SU-DHL-6 (cell line): ENCODE data around the gene UBASH3B.

ENCODE experiments used
- H2AFZ ChIP-seq: fragments of 200-600 bp; sonication (generic); 2 replicates; pipeline ENCODE4 v1.6.1; 2014; ENCODE audit warnings: low read depth, mild to moderate bottlenecking, moderate library complexity, mixed read lengths, antibody characterized with exemption, low read length; ENCODE audit not compliant: severe bottlenecking
- H3F3A ChIP-seq: fragments of 200-600 bp; shearing (Covaris generic); 2 replicates; pipeline ENCODE4 v1.6.0; 2016; ENCODE audit warnings: antibody characterized with exemption, mild to moderate bottlenecking; ENCODE audit not compliant: insufficient read depth
- H3K27ac ChIP-seq: fragments of 200-600 bp; sonication (generic); 2 replicates; pipeline ENCODE4 v1.5.1; 2016; ENCODE audit warnings: low read depth, mild to moderate bottlenecking, low read length, moderate library complexity, mixed read lengths
- H3K27me3 ChIP-seq: fragments of 200-600 bp; sonication (generic), shearing (Covaris generic); 2 replicates; pipeline ENCODE4 v1.6.0; 2014; ENCODE audit warnings: mild to moderate bottlenecking, low read length
- H3K36me3 ChIP-seq: fragments of 200-600 bp; sonication (generic); 2 replicates; pipeline ENCODE4 v1.6.1; 2014; ENCODE audit warnings: mild to moderate bottlenecking, low read length, mixed read lengths
- H3K4me2 ChIP-seq: fragments of 300-600, 200-600 bp; shearing (Covaris generic), sonication (generic); 2 replicates; pipeline ENCODE4 v1.6.0; 2014; ENCODE audit warnings: low read length, low read depth, mild to moderate bottlenecking; ENCODE audit not compliant: poor library complexity, severe bottlenecking
- H3K4me3 ChIP-seq: fragments of 200-600 bp; sonication (generic); 2 replicates; pipeline ENCODE4 v1.5.1; 2014; ENCODE audit warnings: antibody characterized with exemption, low read length, mild to moderate bottlenecking, mixed read lengths; ENCODE audit not compliant: insufficient read depth, poor library complexity, severe bottlenecking
- H3K79me2 ChIP-seq: fragments of 200-600 bp; sonication (generic); 2 replicates; pipeline ENCODE4 v1.6.1; 2014; ENCODE audit warnings: mild to moderate bottlenecking, low read length, moderate library complexity; ENCODE audit not compliant: insufficient read depth
- H3K9ac ChIP-seq: fragments of 200-600 bp; sonication (generic); 2 replicates; pipeline ENCODE4 v1.7.0; 2014; ENCODE audit warnings: mild to moderate bottlenecking, low read length
- H3K9me2 ChIP-seq: fragments of 200-600 bp; sonication (generic); replicated peaks from 2 replicates; pipeline ENCODE4 v1.6.1; 2014; ENCODE audit warnings: low read length; ENCODE audit not compliant: insufficient read depth
- H3K9me3 ChIP-seq: fragments of 200-600 bp; sonication (generic); 2 replicates; pipeline ENCODE4 v1.6.1; 2014; ENCODE audit warnings: low read length, mixed read lengths; ENCODE audit not compliant: insufficient read depth
- H4K20me1 ChIP-seq: fragments of 200-600 bp; sonication (generic); 2 replicates; pipeline ENCODE4 v1.6.1; 2014; ENCODE audit warnings: low read depth, mild to moderate bottlenecking, antibody characterized with exemption, low read length, moderate library complexity, mixed read lengths
- EZH2phosphoT487 ChIP-seq: fragments of 200-600 bp; sonication (generic), shearing (Covaris generic); conservative IDR thresholded peaks from 2 replicates; pipeline ENCODE4 v1.6.1; 2018; ENCODE audit warnings: mild to moderate bottlenecking, antibody characterized with exemption, low read length, moderate library complexity, mixed read lengths
- TF ChIP-seq, protein P1 (sequence below): fragments of 200-600 bp; sonication (generic); IDR thresholded peaks from one replicate; pipeline ENCODE4 v1.5.1; 2017; ENCODE audit warnings: antibody characterized with exemption, mild to moderate bottlenecking, low read length, moderate library complexity; ENCODE audit not compliant: insufficient read depth, poor library complexity, severe bottlenecking

Gene UBASH3B

DNA sequence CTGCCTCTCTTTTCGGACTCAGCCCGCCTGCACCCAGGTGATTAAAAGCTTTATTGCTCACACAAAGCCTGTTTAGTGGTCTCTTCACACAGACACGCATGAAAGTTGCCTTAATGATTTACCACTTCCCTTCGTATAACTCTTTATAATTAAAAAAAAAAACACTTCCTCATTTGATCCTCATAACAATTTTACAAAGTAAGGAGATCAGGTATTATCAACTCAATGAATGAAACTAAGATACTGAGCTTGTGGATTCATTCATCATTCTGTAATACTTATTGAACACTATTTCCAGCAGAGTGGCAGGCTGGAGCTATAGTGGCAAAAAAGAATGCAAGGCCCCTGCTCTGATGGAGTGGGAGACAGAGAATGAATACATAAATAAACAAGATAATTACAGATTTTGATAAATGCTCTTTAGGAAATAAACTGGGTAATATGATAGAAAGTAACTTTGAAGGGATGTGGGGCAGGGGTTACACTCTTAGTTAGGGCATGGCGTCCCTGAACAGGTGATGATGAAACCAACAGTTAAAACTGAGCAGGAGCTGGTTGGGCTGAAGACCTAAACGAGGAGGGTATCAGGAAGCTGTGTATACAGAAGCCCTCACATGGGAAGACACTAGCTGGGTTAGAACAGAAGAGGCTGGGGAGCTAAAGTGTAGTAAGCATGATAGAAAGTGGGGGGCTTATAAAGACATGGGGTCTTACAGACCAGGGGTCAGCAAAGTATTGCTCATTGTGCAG lies 177.4 kb downstream of the UBASH3B start:
- no peaks in the 10 kb centered on the region for H3K9me2 ChIP-seq
- no peak overlapping the region for H3K27ac ChIP-seq
- no peak overlapping the region for H2AFZ ChIP-seq
- no peaks in the 10 kb centered on the region for H3K36me3 ChIP-seq
- no peak overlapping the region for H3K4me3 ChIP-seq
- H4K20me1 ChIP-seq, result no peaks in the 10 kb centered on the region
- no peak overlapping the region for H3K4me2 ChIP-seq
- no peak for TF ChIP-seq EZH2phosphoT487
- TF ChIP-seq, protein P1, sequence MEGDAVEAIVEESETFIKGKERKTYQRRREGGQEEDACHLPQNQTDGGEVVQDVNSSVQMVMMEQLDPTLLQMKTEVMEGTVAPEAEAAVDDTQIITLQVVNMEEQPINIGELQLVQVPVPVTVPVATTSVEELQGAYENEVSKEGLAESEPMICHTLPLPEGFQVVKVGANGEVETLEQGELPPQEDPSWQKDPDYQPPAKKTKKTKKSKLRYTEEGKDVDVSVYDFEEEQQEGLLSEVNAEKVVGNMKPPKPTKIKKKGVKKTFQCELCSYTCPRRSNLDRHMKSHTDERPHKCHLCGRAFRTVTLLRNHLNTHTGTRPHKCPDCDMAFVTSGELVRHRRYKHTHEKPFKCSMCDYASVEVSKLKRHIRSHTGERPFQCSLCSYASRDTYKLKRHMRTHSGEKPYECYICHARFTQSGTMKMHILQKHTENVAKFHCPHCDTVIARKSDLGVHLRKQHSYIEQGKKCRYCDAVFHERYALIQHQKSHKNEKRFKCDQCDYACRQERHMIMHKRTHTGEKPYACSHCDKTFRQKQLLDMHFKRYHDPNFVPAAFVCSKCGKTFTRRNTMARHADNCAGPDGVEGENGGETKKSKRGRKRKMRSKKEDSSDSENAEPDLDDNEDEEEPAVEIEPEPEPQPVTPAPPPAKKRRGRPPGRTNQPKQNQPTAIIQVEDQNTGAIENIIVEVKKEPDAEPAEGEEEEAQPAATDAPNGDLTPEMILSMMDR, result no peak
- H3F3A ChIP-seq, result no peaks in the 10 kb centered on the region
- H3K9ac ChIP-seq, result no peak overlapping the region
- H3K27me3 ChIP-seq, result no peaks in the 10 kb centered on the region
- no peaks in the 10 kb centered on the region for H3K9me3 ChIP-seq
- H3K79me2 ChIP-seq, result no peaks in the 10 kb centered on the region

DNA sequence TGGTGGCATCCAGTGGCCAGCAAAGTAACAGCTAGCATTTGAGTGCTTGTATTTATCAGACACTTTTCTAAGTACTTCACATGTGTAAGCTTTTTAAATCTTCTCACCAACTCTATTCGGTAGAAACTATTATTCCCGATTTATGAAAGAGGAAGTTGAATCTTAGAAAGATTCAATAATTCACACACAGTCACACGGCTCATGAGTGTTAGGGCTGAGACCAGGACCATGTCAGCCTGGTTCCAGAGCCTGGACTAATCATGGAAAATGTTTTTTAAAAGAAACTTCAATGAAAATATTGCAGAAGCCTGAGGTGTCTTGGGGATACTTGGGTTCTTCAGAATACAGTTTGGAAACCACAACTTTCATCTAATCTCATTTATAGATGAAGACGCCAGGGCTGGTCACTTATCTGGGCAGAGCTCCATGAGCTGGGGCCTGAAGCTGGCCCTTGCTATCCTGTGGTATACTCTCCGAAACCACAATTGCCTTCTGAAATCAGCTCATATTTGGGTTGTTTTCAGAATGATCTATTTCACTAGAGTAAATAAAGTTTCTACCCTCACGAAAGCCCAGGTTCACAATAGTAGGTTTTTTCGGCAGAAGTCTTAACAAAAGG lies 178.4 kb downstream of the UBASH3B start:
- Histone ChIP-seq H3K9ac (no peak overlapping the region), H3K9me3 (no peaks in the 10 kb centered on the region), H3K4me2 (no peak overlapping the region), H2AFZ (no peak overlapping the region), H3K4me3 (no peak overlapping the region), H3K9me2 (no peaks in the 10 kb centered on the region), H3K27ac (no peak overlapping the region), H3K27me3 (no peaks in the 10 kb centered on the region), H3K36me3 (no peaks in the 10 kb centered on the region), H4K20me1 (no peaks in the 10 kb centered on the region), H3F3A (no peaks in the 10 kb centered on the region), H3K79me2 (no peaks in the 10 kb centered on the region)
- TF ChIP-seq, protein P1, result no peak
- TF ChIP-seq EZH2phosphoT487, result no peak

DNA sequence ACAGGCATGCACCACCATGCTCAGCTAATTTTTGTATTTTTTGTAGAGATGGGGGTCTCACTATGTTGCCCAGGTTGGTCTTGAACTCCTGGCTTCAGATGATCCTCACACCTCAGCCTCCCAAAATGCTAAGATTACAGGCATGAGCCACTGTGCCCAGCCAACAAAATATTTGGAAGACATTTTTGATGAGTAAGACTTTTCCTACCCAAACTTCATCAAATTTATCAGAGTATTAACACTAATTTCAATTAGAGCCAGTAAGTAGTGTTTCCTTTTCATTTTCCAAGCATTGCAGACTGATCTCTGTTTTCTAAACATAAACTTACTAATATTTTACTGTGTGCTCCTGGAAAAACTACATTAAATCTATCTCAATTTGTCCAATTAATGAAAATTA lies 181.4 kb downstream of the UBASH3B start:
- Histone ChIP-seq H3K36me3 (no peaks in the 10 kb centered on the region), H3F3A (no peaks in the 10 kb centered on the region), H3K27ac (no peak overlapping the region), H3K9me2 (no peaks in the 10 kb centered on the region), H3K9me3 (no peaks in the 10 kb centered on the region), H3K4me3 (no peak overlapping the region), H2AFZ (no peak overlapping the region), H3K27me3 (no peaks in the 10 kb centered on the region), H3K79me2 (no peaks in the 10 kb centered on the region), H3K4me2 (no peak overlapping the region), H3K9ac (no peak overlapping the region), H4K20me1 (no peaks in the 10 kb centered on the region)
- TF ChIP-seq, protein P1, result no peak
- no peak for TF ChIP-seq EZH2phosphoT487
